HG02610 (cell line): Measurements from ENCODE around the gene DENND1A.
A peak's percentile ranks its signal among the peaks of the same experiment; 100 is the strongest.
"Not testable (repeated sequence)": the region's sequence is repeated elsewhere in the genome, so short reads cannot be mapped to it uniquely, and the experiment has no call there.

ENCODE experiments used
- ATAC-seq: cut with Tn5 transposase; IDR thresholded peaks from one replicate; pipeline ENCODE4 v1.9.1; 2021; ENCODE audit warnings: mild to moderate bottlenecking, moderate library complexity; ENCODE audit not compliant: unreplicated experiment

Gene DENND1A

GRCh38 chr9:123929870-123930831 is at the start of gene DENND1A:
Gene DENND1A (minus strand): TSS chr9:123930126. CDS start chr9:123929905, 221 bp downstream.
- ATAC-seq: peak; percentile 73

- no peak for ATAC-seq
These were observed 49.1 kb upstream of the DENND1A start for GRCh38 chr9:123978981-123979380.

GRCh38 chr9:123976579-123976978 is 46.7 kb upstream of the DENND1A start:
- not testable (repeated sequence) for ATAC-seq

- ATAC-seq: no peak
These were observed 45.9 kb upstream of the DENND1A start for GRCh38 chr9:123975871-123976270.

GRCh38 chr9:123974471-123974870 is 44.5 kb upstream of the DENND1A start:
- ATAC-seq: no peak

GRCh38 chr9:123973590-123974223 is 43.8 kb upstream of the DENND1A start:
- no peak for ATAC-seq

- no peak for ATAC-seq
These were observed 42.7 kb upstream of the DENND1A start for GRCh38 chr9:123972618-123973017.

- ATAC-seq: no peak
These were observed 37.4 kb upstream of the DENND1A start for GRCh38 chr9:123967323-123967722.

GRCh38 chr9:123965801-123966686 is 36.1 kb upstream of the DENND1A start:
- ATAC-seq: no peak

- ATAC-seq: no peak
These were observed 34.8 kb upstream of the DENND1A start for GRCh38 chr9:123964761-123965160.

GRCh38 chr9:123960965-123961364 is 31.0 kb upstream of the DENND1A start:
- no peak for ATAC-seq

GRCh38 chr9:123960366-123960765 is 30.4 kb upstream of the DENND1A start:
- ATAC-seq: no peak

- no peak for ATAC-seq
These were observed 29.9 kb upstream of the DENND1A start for GRCh38 chr9:123959787-123960186.

GRCh38 chr9:123957731-123958130 is 27.8 kb upstream of the DENND1A start:
- no peak for ATAC-seq

GRCh38 chr9:123957168-123957721 is 27.3 kb upstream of the DENND1A start:
- no peak for ATAC-seq

GRCh38 chr9:123955637-123956036 is 25.7 kb upstream of the DENND1A start:
- no peak for ATAC-seq

- no peak for ATAC-seq
These were observed 24.8 kb upstream of the DENND1A start for GRCh38 chr9:123954518-123955280.

GRCh38 chr9:123952641-123953495 is 22.9 kb upstream of the DENND1A start:
- no peak for ATAC-seq

GRCh38 chr9:123948286-123948685 is 18.4 kb upstream of the DENND1A start:
- no peak for ATAC-seq
